HG03175 (cell line): ENCODE results near the gene LIMA1.
A peak's percentile ranks its signal among the peaks of the same experiment; 100 is the strongest.
"Not testable (repeated sequence)": the region's sequence is repeated elsewhere in the genome, so short reads cannot be mapped to it uniquely, and the experiment has no call there.

Experiments used
- ATAC-seq: cut with Tn5 transposase; IDR thresholded peaks from one replicate; pipeline ENCODE4 v1.9.1; 2021; ENCODE audit warnings: mild to moderate bottlenecking, moderate library complexity; ENCODE audit not compliant: unreplicated experiment

LIMA1 gene

GRCh38 chr12:50283229-50283923 lies at the start of gene LIMA1:
TSS of gene LIMA1 (minus strand) at chr12:50283520. CDS start at chr12:50248751, 34,769 bp downstream.
- peak; percentile 83 for ATAC-seq

GRCh38 chr12:50331745-50332144 lies 48.4 kb upstream of the LIMA1 start:
- no peak for ATAC-seq

GRCh38 chr12:50328664-50329063 lies 45.3 kb upstream of the LIMA1 start:
- ATAC-seq: not testable (repeated sequence)

- no peak for ATAC-seq
Observed at GRCh38 chr12:50326590-50327284, 43.4 kb upstream of the LIMA1 start.

GRCh38 chr12:50325890-50326391 lies 42.6 kb upstream of the LIMA1 start:
- ATAC-seq: no peak

GRCh38 chr12:50324770-50325169 lies 41.5 kb upstream of the LIMA1 start:
- not testable (repeated sequence) for ATAC-seq

GRCh38 chr12:50324077-50324476 lies 40.8 kb upstream of the LIMA1 start:
- ATAC-seq: not testable (repeated sequence)

GRCh38 chr12:50322206-50322605 lies 38.9 kb upstream of the LIMA1 start:
- no peak for ATAC-seq

DNA sequence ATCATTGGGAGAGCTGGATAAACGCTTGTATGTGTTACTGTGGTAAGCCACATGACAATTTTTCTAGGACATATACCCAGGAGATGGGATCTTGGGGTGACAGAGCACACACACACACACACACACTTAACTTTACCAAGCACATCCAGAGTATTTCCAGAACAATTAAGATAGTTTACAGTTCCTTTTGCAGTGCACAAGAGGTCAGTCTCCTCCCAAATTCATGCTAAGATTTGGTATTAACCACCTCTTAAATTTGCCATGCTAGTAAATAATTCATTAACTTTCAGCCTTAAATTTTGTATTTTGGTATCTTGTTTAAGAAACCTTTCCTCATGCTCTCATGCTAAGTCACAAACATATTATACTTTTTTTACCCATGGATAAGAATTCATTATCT lies 33.9 kb upstream of the LIMA1 start:
- ATAC-seq: no peak

GRCh38 chr12:50315803-50316202 lies 32.5 kb upstream of the LIMA1 start:
- ATAC-seq: no peak

- no peak for ATAC-seq
Observed at GRCh38 chr12:50314636-50315312, 31.5 kb upstream of the LIMA1 start.

DNA sequence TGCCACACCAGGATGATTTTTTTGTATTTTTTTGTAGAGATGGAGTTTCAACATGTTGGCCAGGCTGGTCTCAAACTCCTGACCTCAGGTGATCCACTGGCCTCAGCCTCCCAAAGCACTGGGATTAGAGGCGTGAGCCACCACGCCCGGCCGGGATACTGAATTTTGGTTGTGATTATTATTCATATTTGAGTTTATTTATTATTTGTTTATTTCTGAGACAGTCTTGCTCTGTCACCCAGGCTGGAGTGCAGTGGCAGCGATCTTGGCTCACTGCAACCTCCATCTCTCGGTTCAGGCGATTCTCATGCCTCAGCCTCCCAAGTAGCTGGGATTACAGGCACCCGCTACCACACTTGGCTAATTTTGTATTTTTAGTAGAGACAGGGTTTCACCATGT lies 30.7 kb upstream of the LIMA1 start:
- ATAC-seq: not testable (repeated sequence)

DNA sequence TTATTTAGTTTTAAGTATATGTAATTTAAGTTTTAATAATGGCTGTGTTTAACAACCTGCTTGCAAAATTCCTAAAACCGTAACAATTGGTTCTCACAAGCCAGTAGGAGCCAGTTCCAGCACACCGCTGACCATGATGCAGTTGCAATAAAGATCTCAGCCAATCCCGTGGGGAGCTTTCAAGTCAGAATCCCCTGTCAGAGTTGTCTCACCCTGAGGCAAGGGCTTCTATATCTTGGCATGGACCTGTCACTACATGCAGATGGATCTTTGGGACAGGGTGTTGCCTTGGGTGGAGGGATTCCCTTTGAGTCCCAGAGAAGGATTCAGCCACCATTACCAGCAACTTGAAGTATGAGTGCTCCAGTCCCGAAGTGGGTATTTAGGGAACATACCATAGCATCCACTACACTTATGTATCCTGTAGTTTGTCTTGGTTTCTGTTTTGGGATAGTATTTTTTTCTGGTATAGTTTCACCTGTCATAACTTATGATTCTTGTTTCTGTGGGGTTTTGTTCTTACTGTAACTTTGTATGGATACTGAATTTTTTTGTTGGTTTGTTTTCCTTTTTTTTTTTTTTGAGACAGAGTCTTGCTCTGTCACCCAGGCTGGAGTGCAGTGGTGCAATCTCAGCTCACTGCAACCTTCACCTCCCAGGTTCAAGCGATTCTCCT lies 30.1 kb upstream of the LIMA1 start:
- ATAC-seq: no peak

GRCh38 chr12:50311858-50312609 lies 28.7 kb upstream of the LIMA1 start:
- ATAC-seq: not testable (repeated sequence)

- no peak for ATAC-seq
Observed at GRCh38 chr12:50309950-50310349, 26.6 kb upstream of the LIMA1 start.

- ATAC-seq: no peak
Observed at GRCh38 chr12:50302686-50303085, 19.4 kb upstream of the LIMA1 start.

DNA sequence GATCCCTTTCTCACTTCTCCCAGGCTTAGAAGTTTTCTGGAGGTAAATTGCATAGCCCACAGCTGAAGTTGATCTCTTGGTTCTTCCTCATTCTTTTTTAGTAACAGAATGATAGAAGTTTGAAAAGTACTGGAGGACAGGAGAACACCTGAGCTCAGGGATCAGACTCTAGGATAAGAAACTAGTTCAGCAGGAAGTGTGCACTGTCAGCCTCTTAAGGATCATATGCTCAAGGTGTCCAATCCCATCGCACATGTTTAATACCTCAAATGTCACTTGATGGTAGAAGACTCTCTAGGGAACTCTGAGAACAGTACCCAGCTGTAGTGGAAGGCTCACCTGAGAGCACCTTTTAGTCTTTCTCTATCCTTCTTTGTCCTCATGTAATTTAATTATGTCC lies 14.7 kb upstream of the LIMA1 start:
- no peak for ATAC-seq

- ATAC-seq: no peak
Observed at GRCh38 chr12:50297027-50297426, 13.7 kb upstream of the LIMA1 start.

DNA sequence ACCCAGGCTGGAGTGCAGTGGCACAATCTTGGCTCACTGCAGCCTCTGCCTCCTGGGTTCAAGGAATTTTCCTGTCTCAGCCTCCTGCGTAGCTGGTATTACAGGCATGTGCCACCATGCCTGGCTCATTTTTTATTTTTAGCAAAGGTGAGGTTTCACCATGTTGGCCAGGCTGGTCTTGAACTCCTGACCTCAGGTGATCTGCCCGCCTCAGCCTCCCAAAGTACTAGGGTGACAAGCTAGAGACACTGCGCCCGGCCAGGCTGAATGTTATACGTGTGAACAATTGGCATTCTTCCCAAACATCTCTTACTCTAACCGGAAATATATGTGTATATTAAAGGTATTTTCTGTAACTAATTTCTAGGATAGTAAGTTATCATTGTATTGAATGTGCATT lies 13.2 kb upstream of the LIMA1 start:
- ATAC-seq: no peak

- no peak for ATAC-seq
Observed at GRCh38 chr12:50291377-50291776, 8.1 kb upstream of the LIMA1 start.
